Thymus (tissue), 11 donors: ENCODE measurements around the gene NUP210. TPM values are rescaled to one million over a fixed set of nuclear protein-coding genes. Genes with fewer than 3 reads are reported as not detected.

Experiments
- DNase-seq, 9 donors: peaks; one replicate each; pipeline ENCODE4 v3.0.0-alpha.2; 2013; ENCODE audit warnings: low spot score in 9 of 9, low read depth in 6 of 9, missing footprints in 1 of 9
- H3K27ac ChIP-seq, 2 donors: one replicate each; pipeline ENCODE4 v1.5.1; 2013; ENCODE audit warnings: control low read depth in 1 of 2, low read depth in 1 of 2, low read length in 1 of 2, mild to moderate bottlenecking in 1 of 2, moderate library complexity in 1 of 2
- H3K27me3 ChIP-seq, 2 donors: one replicate each; pipeline ENCODE4 v1.5.1; 2013; ENCODE audit warnings: low read length in 1 of 2; ENCODE audit not compliant: control insufficient read depth in 2 of 2, insufficient read depth in 1 of 2
- H3K36me3 ChIP-seq, 2 donors: one replicate each; pipeline ENCODE4 v1.5.1; 2013; ENCODE audit warnings: low read length in 1 of 2, mild to moderate bottlenecking in 1 of 2, moderate library complexity in 1 of 2; ENCODE audit not compliant: control insufficient read depth in 2 of 2, insufficient read depth in 2 of 2
- H3K4me1 ChIP-seq, 2 donors: one replicate each; pipeline ENCODE4 v1.5.1; 2013; ENCODE audit warnings: low read length in 2 of 2; ENCODE audit not compliant: control insufficient read depth in 2 of 2, insufficient read depth in 2 of 2
- H3K4me3 ChIP-seq, 2 donors: one replicate each; pipeline ENCODE4 v1.5.1; 2013; ENCODE audit warnings: low read length in 2 of 2, control low read depth in 1 of 2, mild to moderate bottlenecking in 1 of 2
- H3K9me3 ChIP-seq, 2 donors: one replicate each; pipeline ENCODE4 v1.5.1; 2013; ENCODE audit warnings: low read length in 1 of 2, mild to moderate bottlenecking in 1 of 2; ENCODE audit not compliant: control insufficient read depth in 2 of 2, insufficient read depth in 1 of 2
- WGBS: extraction: QIAGEN DNeasy Blood & Tissue Kit; methylation state at CpG from one replicate; pipeline ENCODE4 v1.1.7; 2013; 5-methylcytosine and 5-hydroxymethylcytosine counted together
- polyA plus RNA-seq: library from polyadenylated mRNA; stranded (reverse); fragments of 200-250 nt; gene quantifications from one replicate; pipeline ENCODE4 v1.2.3, GENCODE V29; 2013
- total RNA-seq: library from RNA; stranded (reverse); fragments of 120-200 nt; gene quantifications from one replicate; pipeline ENCODE4 v1.2.4, GENCODE V29; 2013
- donor health status: healthy.

NUP210 gene
- total and polyA plus RNA-seq, 2 donors = 22.9 to 23.8 TPM

DNA sequence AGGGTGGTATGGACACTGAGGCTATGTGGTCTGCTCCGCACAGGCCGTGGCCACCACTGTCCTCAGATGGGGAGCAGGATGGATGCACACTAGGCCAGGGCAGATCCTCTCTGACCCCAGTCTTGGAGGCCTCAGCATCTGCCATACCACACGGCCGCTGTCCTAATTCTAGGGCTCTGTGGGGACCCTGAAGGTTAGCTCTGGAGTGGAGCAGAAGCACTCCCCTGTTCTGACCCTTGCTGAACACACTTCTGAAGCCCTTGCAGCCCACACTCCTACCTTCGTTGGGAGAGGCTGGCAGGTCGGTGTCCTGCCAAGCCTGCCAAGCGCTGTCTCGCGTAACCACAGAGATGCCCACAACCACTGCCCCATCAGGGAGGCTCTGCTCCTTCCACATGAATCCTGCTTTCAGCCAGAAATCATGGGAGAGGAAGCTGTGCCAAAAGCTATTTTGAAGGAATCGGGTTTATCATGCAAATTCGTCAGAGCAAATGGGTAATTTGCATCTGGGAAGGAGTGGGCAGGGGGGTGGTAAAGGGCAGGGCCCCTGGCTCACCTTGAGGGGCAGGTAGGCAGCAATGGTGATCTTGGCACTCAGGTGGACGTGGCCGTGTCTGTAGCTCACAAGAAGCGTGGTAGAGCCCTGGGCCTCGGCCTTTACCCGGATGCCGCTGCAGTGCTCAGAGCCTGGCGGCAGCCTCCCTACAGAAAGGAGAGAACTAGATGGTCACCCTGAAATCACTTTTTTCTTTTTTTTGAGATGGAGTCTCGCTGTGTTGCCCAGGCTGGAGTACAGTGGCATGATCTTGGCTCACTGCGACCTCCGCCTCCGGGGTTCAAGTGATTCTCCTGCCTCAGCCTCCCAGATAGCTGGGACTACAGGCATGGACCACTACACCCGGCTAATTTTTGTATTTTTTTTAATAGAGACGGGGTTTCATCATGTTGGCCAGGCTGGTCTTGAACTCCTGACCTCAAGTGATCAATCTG is 54.4 kb downstream of the NUP210 start:
- H3K36me3 ChIP-seq = peaks cover 77 to 82% of the 10 kb centered on the region in 2 donors
- no peaks in the 10 kb centered on the region for H3K9me3 ChIP-seq
- DNase-seq = no peak
- no peak overlapping the region for H3K4me3 ChIP-seq
- no peaks in the 10 kb centered on the region for H3K4me1 ChIP-seq
- H3K27me3 ChIP-seq = no peaks in the 10 kb centered on the region
- 98% methylated on average over 24 of the region's 24 CpGs for WGBS
- no peak overlapping the region for H3K27ac ChIP-seq

DNA sequence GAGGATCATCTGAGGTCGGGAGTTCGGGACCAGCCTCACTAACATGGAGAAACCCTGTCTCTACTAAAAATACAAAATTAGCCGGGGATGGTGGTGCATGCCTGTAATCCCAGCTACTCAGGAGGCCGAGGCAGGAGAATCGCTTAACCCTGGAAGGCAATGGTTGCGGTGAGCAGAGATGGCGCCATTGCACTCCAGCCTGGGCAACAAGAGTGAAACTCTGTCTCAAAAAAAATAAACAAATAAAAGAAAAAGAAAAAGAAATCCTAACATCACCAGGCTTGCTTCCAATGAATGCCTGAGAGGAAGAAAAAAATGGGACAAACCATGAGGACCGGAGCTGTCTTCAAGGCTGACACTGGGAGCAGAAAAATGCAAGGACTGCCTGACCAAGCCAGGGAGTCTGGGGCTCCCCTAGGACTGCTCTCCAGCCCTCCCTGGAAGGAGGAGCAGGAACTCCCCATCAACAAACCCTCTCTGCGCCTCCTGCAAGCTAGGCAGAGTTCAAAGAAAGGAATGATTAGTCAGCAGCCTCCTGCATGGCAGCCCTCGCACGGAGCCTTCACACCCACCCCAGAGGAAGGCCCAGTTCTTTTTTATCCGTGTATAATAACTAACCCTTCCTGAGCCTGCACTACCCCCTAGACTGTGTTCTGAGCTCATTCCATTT is 55.4 kb downstream of the NUP210 start:
- no peaks in the 10 kb centered on the region for H3K4me1 ChIP-seq
- H3K4me3 ChIP-seq = no peak overlapping the region
- H3K36me3 ChIP-seq = peaks cover 82% of the 10 kb centered on the region in 2 donors
- DNase-seq = no peak
- no peak overlapping the region for H3K27ac ChIP-seq
- no peaks in the 10 kb centered on the region for H3K9me3 ChIP-seq
- WGBS = 95% methylated on average over 12 of the region's 12 CpGs
- H3K27me3 ChIP-seq = no peaks in the 10 kb centered on the region

DNA sequence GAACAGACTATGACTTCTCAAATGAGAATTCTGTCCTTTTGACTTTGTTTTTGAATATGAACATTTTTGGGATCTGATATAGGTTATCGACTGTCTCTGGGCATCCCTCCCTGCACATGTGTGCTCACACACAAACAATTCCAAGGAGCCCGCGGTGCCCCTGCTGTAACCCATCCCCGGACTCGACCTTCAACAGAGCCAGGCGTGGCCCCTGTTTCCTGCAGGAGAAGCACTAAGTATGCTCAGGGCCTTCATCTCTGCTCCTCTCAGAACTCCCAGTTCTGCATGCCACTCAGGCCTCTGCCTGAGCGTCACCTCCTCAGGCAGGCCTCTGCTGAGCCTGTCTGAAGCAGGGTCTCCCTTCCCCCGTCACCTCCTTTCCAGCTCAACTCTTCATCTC is 57.6 kb downstream of the NUP210 start:
- H3K9me3 ChIP-seq = no peaks in the 10 kb centered on the region
- H3K4me3 ChIP-seq = no peak overlapping the region
- H3K27ac ChIP-seq = no peak overlapping the region
- H3K36me3 ChIP-seq = peaks cover 84 to 86% of the 10 kb centered on the region in 2 donors
- H3K27me3 ChIP-seq = no peaks in the 10 kb centered on the region
- H3K4me1 ChIP-seq = no peaks in the 10 kb centered on the region
- DNase-seq = no peak
- 98% methylated on average over 8 of the region's 8 CpGs for WGBS

DNA sequence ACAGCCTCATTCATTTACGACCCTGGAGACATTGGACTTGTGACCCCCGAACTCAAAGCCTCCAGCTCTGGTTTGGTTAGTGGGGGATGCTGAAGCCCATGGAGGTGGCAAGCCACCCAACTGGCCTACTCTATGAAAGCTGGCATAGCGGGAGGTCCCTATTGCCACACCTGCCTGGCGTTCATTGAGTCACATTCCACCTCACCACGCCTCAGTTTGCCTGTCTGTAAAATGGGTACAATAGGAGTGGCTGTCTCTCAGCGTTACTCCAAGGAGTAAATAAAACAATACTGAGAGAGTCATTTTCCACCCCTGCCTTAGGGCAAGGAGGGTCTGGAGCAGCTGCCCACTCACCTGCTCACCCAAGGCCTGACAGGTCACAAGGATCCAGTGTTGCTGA is 60.2 kb downstream of the NUP210 start:
- over 99% methylated on average over 6 of the region's 6 CpGs for WGBS
- H3K36me3 ChIP-seq = peaks cover 96 to 97% of the 10 kb centered on the region in 2 donors

DNA sequence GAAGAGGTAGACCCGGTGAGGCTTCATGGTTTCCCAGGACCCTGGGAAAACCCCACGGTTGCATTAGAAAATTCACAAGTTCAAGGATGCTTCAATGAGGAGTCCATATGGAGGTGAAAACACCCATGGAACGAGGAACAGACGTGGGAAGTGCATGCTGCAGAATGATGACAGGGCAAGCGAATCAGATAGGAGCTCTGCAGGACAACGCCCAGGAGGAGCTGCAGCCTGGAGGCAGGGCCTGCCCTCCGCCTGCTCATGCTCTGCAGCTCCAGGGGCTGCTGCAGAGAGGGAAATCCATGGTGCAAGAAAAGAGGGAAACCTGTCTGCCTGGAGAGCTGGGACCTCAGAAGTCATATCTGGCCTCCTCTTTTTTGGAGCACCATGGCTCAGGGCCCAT is 61.5 kb downstream of the NUP210 start:
- H3K9me3 ChIP-seq = no peaks in the 10 kb centered on the region
- H3K36me3 ChIP-seq = peaks cover 96 to 97% of the 10 kb centered on the region in 2 donors
- H3K27me3 ChIP-seq = no peaks in the 10 kb centered on the region
- DNase-seq = no peak
- no peak overlapping the region for H3K27ac ChIP-seq
- 98% methylated on average over 7 of the region's 7 CpGs for WGBS
- H3K4me1 ChIP-seq = peaks cover 3 to 5% of the 10 kb centered on the region in 2 donors
- H3K4me3 ChIP-seq = no peak overlapping the region

More for the DNA sequence above, 60.2 kb downstream of the NUP210 start:
- no peaks in the 10 kb centered on the region for H3K9me3 ChIP-seq
- no peak for DNase-seq
- no peaks in the 10 kb centered on the region for H3K4me1 ChIP-seq
- H3K4me3 ChIP-seq = no peak overlapping the region
- H3K27me3 ChIP-seq = no peaks in the 10 kb centered on the region
- no peak overlapping the region for H3K27ac ChIP-seq

DNA sequence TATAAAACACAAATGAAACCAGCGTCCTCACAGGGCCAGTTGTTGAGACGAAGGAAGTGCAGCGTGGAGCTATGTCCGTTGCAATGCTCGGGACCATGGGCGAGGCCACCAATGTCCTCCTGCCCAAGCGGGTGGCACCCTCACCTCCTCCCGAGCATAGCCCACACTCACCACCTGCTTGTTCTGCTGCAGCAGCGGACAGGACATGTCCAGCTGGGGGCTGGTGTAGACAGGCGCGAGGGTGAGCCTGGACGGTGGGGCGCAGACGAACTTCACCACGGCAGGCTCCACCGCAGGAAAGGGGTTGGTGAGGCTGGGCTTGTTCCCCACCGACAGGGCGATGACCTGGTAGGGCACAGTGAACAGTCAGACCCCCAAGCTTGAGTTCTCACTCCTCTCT is 62.1 kb downstream of the NUP210 start:
- H3K4me1 ChIP-seq = peaks cover 6 to 10% of the 10 kb centered on the region in 2 donors
- H3K4me3 ChIP-seq = no peak overlapping the region
- 95% methylated on average over 18 of the region's 18 CpGs for WGBS
- no peak for DNase-seq
- H3K27ac ChIP-seq = no peak overlapping the region
- H3K36me3 ChIP-seq = peaks cover 96 to 97% of the 10 kb centered on the region in 2 donors
- no peaks in the 10 kb centered on the region for H3K9me3 ChIP-seq
- H3K27me3 ChIP-seq = no peaks in the 10 kb centered on the region

DNA sequence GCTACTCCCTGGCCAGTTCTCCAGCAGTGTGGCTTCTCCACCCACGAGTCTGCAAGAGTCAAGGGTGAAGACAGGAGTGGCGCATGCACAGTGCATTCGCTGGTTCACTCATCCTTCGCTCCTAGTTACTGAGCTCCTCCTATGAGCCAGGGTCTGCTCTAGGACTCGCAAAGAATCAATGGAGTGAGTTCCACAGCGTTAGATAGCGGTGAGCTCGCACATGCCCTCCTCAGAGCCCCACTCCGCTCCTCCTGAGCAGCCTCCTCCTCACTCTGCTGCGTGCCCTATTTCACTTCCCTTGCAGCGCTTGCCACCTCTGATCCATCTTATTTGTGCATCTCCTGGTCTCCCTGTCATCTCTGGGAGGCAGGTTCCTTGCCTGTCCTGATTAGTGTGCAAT is 63.0 kb downstream of the NUP210 start:
- Histone ChIP-seq H3K4me3 (no peak overlapping the region), H3K4me1 (peaks cover 12 to 20% of the 10 kb centered on the region in 2 donors), H3K27me3 (no peaks in the 10 kb centered on the region), H3K27ac (no peak overlapping the region), H3K36me3 (peaks cover 96 to 97% of the 10 kb centered on the region in 2 donors), H3K9me3 (no peaks in the 10 kb centered on the region)
- DNase-seq = no peak
- WGBS = 98% methylated on average over 11 of the region's 11 CpGs

DNA sequence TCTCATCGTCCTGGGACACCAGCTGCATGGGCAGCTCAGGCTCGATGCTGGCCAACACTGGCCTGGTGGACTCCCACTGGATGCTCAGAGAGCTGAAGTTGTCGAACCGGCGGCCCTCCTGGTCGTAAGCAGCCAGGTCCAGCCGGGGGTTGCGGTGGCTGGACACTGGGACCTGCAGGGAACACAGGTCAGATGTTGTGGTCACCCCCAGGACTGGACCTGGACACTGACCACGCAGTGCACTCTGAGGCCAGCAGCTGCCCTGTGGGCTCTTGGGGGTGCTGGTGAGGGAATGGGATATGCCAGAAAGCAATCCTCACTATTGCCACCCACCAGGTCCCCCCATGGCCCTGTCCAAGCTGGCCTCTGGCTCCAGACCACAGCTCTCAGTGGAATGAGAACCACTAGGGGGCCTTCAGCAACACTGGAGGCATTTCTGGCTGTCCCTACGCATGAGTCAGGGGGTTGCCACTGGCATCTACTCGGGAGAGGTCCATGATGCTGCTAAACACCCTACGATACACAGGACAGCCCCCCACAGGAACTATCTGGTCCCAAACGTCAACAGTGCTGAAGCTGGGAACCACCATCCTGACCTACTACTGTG is 66.1 kb downstream of the NUP210 start:
- Histone ChIP-seq H3K4me1 (peaks cover 24 to 37% of the 10 kb centered on the region in 2 donors), H3K36me3 (peaks cover 82 to 89% of the 10 kb centered on the region in 2 donors), H3K4me3 (no peak overlapping the region), H3K9me3 (no peaks in the 10 kb centered on the region), H3K27me3 (no peaks in the 10 kb centered on the region), H3K27ac (no peak overlapping the region)
- 91% methylated on average over 13 of the region's 13 CpGs for WGBS
- DNase-seq = no peak

DNA sequence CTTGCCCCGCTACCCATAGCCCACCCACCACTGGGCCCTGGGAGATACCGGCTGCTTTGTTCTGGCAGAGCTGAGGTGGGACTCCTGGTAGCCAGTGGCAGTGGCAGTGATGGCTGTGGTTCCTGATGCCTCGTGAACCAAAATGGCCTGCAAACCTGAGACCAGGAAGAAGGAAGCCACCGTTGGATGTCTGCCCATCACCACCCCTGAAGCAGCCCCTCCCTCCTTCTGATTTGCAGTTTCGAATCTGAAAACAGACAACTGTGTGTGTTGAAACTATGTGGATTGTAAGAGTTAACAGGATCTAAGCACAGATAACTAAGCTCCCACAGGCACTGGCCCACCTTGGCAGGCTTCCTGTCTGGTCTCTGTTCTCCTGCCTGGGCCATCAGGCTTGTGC is 66.6 kb downstream of the NUP210 start:
- H3K27me3 ChIP-seq = no peaks in the 10 kb centered on the region
- H3K4me3 ChIP-seq = no peak overlapping the region
- H3K9me3 ChIP-seq = no peaks in the 10 kb centered on the region
- 75% methylated on average over 5 of the region's 5 CpGs for WGBS
- H3K27ac ChIP-seq = peak overlapping the region in 1 of 2 donors; percentile 19
- H3K36me3 ChIP-seq = peaks cover 76 to 84% of the 10 kb centered on the region in 2 donors
- DNase-seq = no peak
- peaks cover 27 to 42% of the 10 kb centered on the region in 2 donors for H3K4me1 ChIP-seq
